HG03520 (cell line): Measurements from ENCODE around the gene SLC22A1.

Experiments
- ATAC-seq: cut with Tn5 transposase; IDR thresholded peaks from one replicate; pipeline ENCODE4 v1.9.1; 2021; ENCODE audit warnings: mild to moderate bottlenecking, moderate library complexity; ENCODE audit not compliant: unreplicated experiment

Gene SLC22A1

GRCh38 chr6:160207618-160208017 lies 86.0 kb downstream of the SLC22A1 start:
- ATAC-seq, result no peak
